T-helper 1 cell treated with Interleukin-12 subunit alpha and Interleukin-12 subunit beta and Interleukin-4 antibody, amounts not matched to agents 30 μg/mL and 1 μg/mL, for 36 hours (primary cell): ENCODE measurements around the gene GSTP1.
A peak's percentile ranks its signal among the peaks of the same experiment; 100 is the strongest.
"Not testable (repeated sequence)": the region's sequence is repeated elsewhere in the genome, so short reads cannot be mapped to it uniquely, and the experiment has no call there.

Source experiments
- H3K27ac Mint-ChIP-seq: one replicate; pipeline ENCODE4 v1.8.0; 2021; ENCODE audit warnings: mild to moderate bottlenecking, mixed read lengths
- H3K27me3 Mint-ChIP-seq: one replicate; pipeline ENCODE4 v1.8.0; 2021; ENCODE audit warnings: low read depth, mixed read lengths
- H3K36me3 Mint-ChIP-seq: one replicate; pipeline ENCODE4 v1.8.0; 2021; ENCODE audit warnings: low read depth, mixed read lengths
- H3K4me1 Mint-ChIP-seq: one replicate; pipeline ENCODE4 v1.8.0; 2021; ENCODE audit warnings: low read depth, mixed read lengths
- H3K4me3 Mint-ChIP-seq: one replicate; pipeline ENCODE4 v1.8.0; 2021; ENCODE audit warnings: mild to moderate bottlenecking, moderate library complexity, mixed read lengths
- H3K9me3 Mint-ChIP-seq: one replicate; pipeline ENCODE4 v1.8.0; 2021; ENCODE audit warnings: mixed read lengths

Gene GSTP1

DNA sequence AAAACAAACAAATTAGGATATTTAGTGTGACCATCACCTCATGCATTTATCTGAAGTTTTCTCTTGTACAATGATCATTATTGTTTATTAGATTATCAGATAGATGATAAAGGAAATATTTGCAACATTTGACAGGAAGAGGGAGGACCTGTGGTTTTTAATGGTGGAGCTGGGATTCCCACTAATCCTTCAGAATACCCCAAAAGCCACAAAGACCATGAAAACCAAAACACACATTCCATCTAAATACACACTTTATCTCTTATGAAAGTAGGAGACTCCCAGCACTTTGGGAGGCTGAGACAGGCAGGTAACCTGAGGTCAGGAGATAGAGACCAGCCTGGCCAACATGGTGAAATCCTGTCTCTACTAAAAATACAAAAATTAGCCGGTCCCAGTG, 15.5 kb downstream of the GSTP1 start:
- H3K9me3 Mint-ChIP-seq = no peaks in the 10 kb centered on the region
- no peaks in the 10 kb centered on the region for H3K36me3 Mint-ChIP-seq
- H3K4me1 Mint-ChIP-seq = peaks cover 12% of the 10 kb centered on the region
- no peak overlapping the region for H3K27ac Mint-ChIP-seq
- no peak overlapping the region for H3K4me3 Mint-ChIP-seq
- H3K27me3 Mint-ChIP-seq = peaks cover 45% of the 10 kb centered on the region

DNA sequence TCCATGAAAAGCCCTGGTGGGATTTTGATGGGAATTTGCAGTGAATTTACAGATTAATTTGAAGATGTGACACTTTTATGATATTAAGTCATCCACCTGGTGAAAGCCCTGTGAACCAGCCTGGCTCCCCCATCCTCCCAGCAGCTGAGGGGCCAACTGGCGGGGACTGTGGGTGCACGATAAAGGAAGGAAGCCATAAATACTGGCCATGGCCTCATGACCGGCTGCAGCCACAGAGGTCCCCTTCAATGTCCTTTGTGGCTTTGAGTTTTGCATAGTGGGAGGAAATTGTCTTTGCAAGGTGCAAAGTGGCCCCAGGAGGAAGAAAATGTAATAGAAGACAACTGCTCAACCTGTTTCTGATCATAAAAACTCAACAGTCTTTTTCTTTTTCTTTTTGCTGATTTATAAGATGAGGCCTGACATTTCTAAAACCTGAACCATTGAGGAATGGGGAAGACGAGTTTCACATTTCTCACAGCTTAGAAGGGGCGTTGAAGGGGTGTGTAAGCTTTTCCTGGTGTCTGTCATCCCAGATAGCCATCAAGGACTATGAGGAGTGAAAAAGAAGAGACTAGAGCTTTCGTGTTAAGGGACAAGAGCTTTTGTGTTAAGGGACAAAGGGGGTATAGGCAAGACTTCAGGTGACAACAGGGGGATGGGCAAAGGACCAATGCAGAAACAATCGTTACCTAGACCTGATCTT, 16.9 kb downstream of the GSTP1 start:
- Mint-ChIP-seq H3K27me3 (peaks cover 45% of the 10 kb centered on the region), H3K27ac (no peak overlapping the region), H3K4me3 (no peak overlapping the region), H3K4me1 (peaks cover 14% of the 10 kb centered on the region), H3K9me3 (no peaks in the 10 kb centered on the region), H3K36me3 (no peaks in the 10 kb centered on the region)

DNA sequence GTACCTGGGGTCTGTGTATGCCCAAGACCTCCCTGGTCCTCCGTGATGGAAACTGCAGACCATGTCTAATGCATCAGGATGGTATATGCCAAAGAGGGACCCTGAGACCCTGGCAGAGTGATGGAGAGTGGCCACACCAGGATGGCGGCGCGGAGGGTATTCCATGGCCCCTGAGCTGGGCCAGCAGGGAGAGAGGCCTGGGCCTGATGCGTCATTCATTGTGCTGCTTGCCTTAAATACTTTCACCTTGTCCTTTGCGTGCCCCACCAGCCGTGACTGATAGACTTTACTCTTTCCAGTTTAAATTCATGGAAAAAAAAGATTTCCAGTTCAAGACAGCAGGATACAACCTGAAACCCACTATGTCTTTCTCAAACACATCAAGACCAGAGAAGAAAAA, 17.5 kb downstream of the GSTP1 start:
- Mint-ChIP-seq H3K36me3 (no peaks in the 10 kb centered on the region), H3K4me1 (peaks cover 18% of the 10 kb centered on the region), H3K27me3 (peaks cover 45% of the 10 kb centered on the region), H3K9me3 (no peaks in the 10 kb centered on the region), H3K27ac (no peak overlapping the region), H3K4me3 (no peak overlapping the region)

DNA sequence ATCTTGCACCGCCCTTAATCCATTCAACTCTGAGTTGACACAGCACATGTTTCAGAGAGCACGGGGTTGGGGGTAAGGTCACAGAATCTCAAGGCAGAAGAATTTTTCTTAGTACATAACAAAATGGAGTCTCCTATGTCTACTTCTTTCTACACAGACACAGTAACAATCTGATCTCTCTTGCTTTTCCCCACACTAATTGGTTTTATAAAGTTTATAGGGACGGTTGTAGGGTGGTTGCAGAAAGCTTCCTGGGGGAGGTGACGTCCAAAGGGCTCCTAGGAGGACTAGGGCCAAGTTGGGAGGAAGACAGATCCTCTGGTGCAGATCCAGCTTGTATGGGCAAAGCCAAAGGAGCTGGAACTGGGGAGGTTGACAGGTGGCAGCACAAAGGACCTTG, 20.5 kb downstream of the GSTP1 start:
- not testable (repeated sequence) for H3K36me3 Mint-ChIP-seq, H3K9me3 Mint-ChIP-seq, H3K27ac Mint-ChIP-seq, H3K4me3 Mint-ChIP-seq
- H3K27me3 Mint-ChIP-seq = peaks cover 30% of the 10 kb centered on the region
- peaks cover 24% of the 10 kb centered on the region for H3K4me1 Mint-ChIP-seq

DNA sequence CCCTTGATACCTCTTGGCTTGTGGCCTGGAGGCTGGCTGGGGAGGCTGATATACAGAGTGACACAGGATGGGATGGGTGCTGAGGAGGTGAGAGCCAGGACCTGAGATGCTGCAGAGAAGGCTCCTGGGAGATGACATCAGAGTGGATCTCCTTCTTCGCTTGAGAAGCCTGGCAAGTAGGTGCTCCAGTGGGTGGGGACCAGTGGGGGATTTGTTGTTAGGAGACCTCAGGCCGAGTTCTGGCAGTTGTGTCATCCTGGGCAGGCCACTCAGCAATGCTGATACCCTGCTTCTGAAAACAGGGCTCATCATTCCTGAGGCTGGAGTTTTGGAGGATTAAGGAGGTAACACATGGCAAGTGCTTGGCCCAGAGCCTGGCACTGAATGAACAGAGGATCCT, 21.2 kb downstream of the GSTP1 start:
- H3K27ac Mint-ChIP-seq = peak overlapping the region; percentile 2
- peaks cover 23% of the 10 kb centered on the region for H3K27me3 Mint-ChIP-seq
- peaks cover 9% of the 10 kb centered on the region for H3K36me3 Mint-ChIP-seq

DNA sequence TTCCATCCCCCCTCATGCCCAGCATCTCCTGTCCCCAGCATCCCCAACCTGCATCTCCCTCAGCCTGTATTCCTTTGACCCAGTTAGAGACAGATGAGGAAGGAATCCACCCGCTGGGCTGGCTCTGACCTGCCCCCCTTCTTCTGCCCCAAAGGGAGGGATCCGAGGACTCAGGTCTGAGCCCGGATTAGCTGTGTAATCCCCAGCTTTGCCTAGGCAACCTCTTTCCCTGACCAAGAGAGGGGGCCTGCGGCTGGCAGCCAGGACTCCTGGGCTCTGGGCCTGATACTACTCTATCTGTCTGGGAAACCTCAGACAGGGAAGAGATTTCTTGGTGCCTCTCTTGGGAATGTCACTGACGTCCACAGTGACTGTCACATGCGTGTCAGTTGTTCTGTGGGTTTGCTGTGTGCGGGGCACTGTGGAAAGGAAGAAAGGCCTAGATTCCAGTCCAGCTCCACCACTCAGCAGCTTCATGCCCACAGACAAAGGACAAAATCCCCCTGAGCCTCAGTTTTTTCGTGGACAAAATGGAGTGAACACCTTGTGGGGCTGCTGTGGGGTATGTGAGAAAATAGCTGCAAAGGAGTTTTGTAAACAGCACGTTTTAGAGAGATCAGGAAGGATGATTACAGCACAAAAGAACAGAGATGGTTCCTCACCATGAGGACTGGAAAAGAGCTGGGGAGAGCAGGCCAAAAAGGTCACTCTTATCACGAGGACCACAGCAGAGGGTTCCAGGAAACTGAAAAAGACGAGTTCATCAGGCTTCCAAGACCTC, 21.8 kb downstream of the GSTP1 start:
- Mint-ChIP-seq H3K27me3 (peaks cover 17% of the 10 kb centered on the region), H3K4me3 (peak overlapping the region; percentile 77), H3K27ac (peak overlapping the region; percentile 81), H3K4me1 (peaks cover 18% of the 10 kb centered on the region), H3K36me3 (peaks cover 13% of the 10 kb centered on the region), H3K9me3 (no peaks in the 10 kb centered on the region)

More for the DNA sequence above, 21.2 kb downstream of the GSTP1 start:
- H3K9me3 Mint-ChIP-seq = no peaks in the 10 kb centered on the region
- peaks cover 23% of the 10 kb centered on the region for H3K4me1 Mint-ChIP-seq
- peak overlapping the region; percentile 18 for H3K4me3 Mint-ChIP-seq

DNA sequence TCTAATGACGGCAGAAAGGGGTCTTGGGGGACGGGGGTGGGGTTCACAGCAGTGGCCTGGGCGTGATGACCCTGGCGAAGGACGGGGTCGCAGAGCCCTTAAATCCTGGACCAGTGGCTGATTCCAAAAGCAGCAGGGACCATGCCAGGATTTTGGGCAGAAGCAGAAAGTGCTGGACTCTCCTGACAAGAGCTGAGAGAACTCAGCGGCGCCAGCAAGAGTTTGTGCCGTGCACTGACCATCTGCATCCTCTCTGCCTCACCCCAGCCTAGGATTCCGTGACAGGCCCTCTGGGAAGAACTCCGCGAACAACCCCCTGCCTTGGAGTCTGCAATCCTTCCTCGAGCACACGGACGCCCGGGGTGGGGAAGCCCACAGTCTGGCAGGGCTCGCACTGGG, 22.5 kb downstream of the GSTP1 start:
- Mint-ChIP-seq H3K36me3 (peaks cover 13% of the 10 kb centered on the region), H3K27ac (peak overlapping the region; percentile 72), H3K27me3 (peaks cover 11% of the 10 kb centered on the region), H3K4me3 (peak overlapping the region; percentile 89), H3K9me3 (no peaks in the 10 kb centered on the region), H3K4me1 (peaks cover 15% of the 10 kb centered on the region)

DNA sequence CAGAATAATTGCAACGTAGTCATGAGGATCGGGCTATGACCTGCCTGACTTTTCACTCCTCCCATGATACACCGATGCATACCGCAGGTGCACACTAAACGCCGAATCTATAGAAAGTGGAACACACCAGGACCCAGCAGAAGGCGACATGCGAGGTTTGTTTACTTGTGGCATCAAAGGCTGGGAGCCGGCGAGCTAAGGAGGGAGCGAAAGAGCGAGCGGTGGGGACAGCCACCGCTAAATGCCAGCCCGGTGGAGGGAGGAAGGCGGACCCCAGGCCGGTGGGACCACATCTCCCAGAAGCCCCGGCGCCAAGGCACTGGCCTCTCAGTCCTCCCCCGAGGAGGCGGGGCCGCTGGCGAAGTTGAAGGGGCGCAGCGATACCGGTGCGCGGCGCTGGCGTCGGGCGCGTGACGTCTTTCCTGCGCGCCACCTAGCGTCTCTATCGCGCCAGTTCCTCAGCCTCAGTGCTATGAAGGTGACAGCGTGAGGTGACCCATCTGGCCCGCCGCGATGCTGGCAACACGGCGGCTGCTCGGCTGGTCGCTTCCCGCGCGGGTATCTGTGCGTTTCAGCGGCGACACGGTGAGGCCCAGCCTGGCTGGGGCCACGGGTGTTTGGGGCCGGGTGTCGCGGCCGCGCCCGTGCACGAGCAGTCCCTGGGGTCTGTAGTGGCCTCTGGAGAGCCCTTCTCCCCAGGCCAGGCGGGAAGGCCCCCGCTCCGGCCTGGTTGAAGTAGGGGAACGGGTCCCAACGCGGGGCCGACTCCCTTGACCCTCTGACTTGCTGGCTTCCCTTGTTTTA, 23.1 kb downstream of the GSTP1 start, which contains the start of gene NDUFV1:
Gene NDUFV1, plus strand, starts transcription at position 445 of the 804 bp plus-strand sequence. Its CDS starts 69 bp downstream, at position 514.
- H3K27ac Mint-ChIP-seq = peak within 1 kb of the TSS; percentile 87
- H3K36me3 Mint-ChIP-seq = peaks cover 16% of the 10 kb centered on the region
- H3K27me3 Mint-ChIP-seq = peaks cover 8% of the 10 kb centered on the region
- no peaks in the 10 kb centered on the region for H3K9me3 Mint-ChIP-seq
- H3K4me3 Mint-ChIP-seq = peak within 1 kb of the TSS; percentile 89
- H3K4me1 Mint-ChIP-seq = peaks cover 15% of the 10 kb centered on the region

DNA sequence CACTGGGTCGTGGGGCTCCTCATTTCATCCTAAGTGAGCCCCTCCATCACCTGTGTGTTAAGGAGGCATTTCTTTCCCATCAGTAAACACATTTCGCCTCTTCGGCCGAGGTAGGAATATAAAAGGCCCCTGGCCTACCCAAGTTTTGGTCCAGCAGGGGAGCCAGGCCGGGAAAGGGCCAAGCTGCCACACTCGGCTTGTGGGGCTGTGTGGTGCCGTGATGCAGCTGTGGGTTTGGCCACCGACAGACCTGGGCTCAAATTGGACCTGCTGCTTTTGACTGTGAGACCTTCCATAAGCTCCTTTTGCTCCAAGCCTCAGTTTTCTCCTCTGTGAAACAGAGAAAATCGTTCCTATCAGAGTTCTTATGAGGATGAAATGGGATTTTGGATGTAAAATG, 23.9 kb downstream of the GSTP1 start:
- no peaks in the 10 kb centered on the region for H3K9me3 Mint-ChIP-seq
- H3K27ac Mint-ChIP-seq = peak overlapping the region; percentile 87
- peak overlapping the region; percentile 89 for H3K4me3 Mint-ChIP-seq
- H3K36me3 Mint-ChIP-seq = peaks cover 18% of the 10 kb centered on the region
- peaks cover 7% of the 10 kb centered on the region for H3K27me3 Mint-ChIP-seq
- peaks cover 15% of the 10 kb centered on the region for H3K4me1 Mint-ChIP-seq

DNA sequence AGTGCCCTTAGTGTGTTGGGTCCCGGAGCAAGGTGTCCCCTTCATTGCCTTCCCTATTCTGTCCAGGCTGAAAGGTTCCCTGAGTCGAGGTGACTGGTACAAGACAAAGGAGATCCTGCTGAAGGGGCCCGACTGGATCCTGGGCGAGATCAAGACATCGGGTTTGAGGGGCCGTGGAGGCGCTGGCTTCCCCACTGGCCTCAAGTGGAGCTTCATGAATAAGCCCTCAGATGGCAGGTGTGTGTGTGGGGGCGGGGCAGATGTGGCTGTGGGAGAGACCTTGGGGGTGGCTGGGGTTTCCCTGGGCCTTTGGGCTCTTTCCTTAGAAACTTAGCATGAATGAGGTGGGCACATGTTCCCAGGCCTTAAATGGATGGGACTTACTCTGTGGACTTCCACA, 24.9 kb downstream of the GSTP1 start:
- peaks cover 20% of the 10 kb centered on the region for H3K4me1 Mint-ChIP-seq
- no peaks in the 10 kb centered on the region for H3K9me3 Mint-ChIP-seq
- no peaks in the 10 kb centered on the region for H3K27me3 Mint-ChIP-seq
- H3K36me3 Mint-ChIP-seq = peaks cover 23% of the 10 kb centered on the region
- peak overlapping the region; percentile 87 for H3K27ac Mint-ChIP-seq
- H3K4me3 Mint-ChIP-seq = peak overlapping the region; percentile 89

DNA sequence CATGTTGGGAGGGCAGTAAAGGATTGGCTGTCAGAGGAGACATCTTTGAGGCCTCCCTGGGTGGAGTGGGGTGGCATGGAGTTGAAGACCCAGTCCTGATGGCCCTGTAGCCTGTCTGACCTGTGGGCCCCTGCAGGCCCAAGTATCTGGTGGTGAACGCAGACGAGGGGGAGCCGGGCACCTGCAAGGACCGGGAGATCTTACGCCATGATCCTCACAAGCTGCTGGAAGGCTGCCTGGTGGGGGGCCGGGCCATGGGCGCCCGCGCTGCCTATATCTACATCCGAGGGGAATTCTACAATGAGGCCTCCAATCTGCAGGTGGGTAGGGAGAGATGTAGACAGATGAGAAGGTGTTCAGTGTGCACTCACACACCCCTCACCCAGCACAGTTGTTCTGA, 25.7 kb downstream of the GSTP1 start:
- H3K27me3 Mint-ChIP-seq = no peaks in the 10 kb centered on the region
- no peak overlapping the region for H3K4me3 Mint-ChIP-seq
- H3K27ac Mint-ChIP-seq = no peak overlapping the region
- peaks cover 28% of the 10 kb centered on the region for H3K36me3 Mint-ChIP-seq
- no peaks in the 10 kb centered on the region for H3K9me3 Mint-ChIP-seq
- H3K4me1 Mint-ChIP-seq = peaks cover 27% of the 10 kb centered on the region

DNA sequence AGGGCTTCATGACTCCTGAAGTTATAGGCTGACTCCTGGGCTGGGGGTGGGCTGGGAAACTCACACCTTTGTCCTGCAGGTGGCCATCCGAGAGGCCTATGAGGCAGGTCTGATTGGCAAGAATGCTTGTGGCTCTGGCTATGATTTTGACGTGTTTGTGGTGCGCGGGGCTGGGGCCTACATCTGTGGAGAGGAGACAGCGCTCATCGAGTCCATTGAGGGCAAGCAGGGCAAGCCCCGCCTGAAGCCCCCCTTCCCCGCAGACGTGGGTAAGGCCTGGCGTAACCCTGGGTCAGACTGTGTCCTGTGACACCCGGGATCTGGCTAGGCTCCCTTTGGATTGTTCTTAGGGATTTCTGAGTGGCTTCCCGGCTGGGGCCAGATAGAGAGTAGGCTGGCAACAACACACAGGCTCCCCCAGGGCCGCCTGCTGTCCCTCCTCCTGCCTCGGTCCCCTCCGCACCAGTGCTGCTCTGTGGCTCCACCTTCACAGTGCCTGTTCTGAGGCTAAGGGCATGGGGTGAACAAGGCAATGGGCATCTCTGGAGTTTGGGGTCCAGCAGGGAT, 26.8 kb downstream of the GSTP1 start:
- Mint-ChIP-seq H3K36me3 (peaks cover 28% of the 10 kb centered on the region), H3K27ac (no peak overlapping the region), H3K4me1 (peaks cover 32% of the 10 kb centered on the region), H3K9me3 (no peaks in the 10 kb centered on the region), H3K27me3 (no peaks in the 10 kb centered on the region), H3K4me3 (no peak overlapping the region)

DNA sequence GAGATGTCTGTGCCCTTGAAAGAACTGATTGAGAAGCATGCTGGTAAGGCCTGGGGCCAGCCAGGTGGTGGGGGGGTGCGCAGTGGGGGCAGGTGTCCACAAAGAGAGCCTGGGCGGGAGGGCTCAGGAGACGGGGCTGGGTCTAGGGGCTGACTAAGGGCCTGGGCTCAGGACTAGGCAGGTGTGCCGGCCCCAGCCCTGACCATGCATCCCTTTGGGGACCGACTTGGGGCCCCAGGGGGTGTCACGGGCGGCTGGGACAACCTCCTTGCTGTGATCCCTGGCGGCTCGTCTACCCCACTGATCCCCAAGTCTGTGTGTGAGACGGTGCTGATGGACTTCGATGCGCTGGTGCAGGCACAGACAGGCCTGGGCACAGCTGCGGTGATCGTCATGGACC, 27.6 kb downstream of the GSTP1 start:
- Mint-ChIP-seq H3K27me3 (no peaks in the 10 kb centered on the region), H3K27ac (no peak overlapping the region), H3K9me3 (no peaks in the 10 kb centered on the region), H3K4me3 (no peak overlapping the region), H3K4me1 (peaks cover 28% of the 10 kb centered on the region), H3K36me3 (peaks cover 28% of the 10 kb centered on the region)
